C4-2B (cell line): ENCODE data around the gene PLPPR3.

ENCODE experiments used
- CTCF ChIP-seq: fragments of 450-650 bp; conservative IDR thresholded peaks from 2 replicates; pipeline ENCODE4 v1.5.1; 2017; ENCODE audit warnings: mild to moderate bottlenecking
- ZFX ChIP-seq: fragments of 450-650 bp; IDR thresholded peaks from 2 replicates; pipeline ENCODE4 v1.6.1; 2017

- no peak for TF ChIP-seq CTCF
- TF ChIP-seq ZFX: no peak
These were observed 17.9 kb downstream of the PLPPR3 start for GRCh38 chr19:803686-804418.
